Measurements from ENCODE around the gene GRID2.

DNA sequence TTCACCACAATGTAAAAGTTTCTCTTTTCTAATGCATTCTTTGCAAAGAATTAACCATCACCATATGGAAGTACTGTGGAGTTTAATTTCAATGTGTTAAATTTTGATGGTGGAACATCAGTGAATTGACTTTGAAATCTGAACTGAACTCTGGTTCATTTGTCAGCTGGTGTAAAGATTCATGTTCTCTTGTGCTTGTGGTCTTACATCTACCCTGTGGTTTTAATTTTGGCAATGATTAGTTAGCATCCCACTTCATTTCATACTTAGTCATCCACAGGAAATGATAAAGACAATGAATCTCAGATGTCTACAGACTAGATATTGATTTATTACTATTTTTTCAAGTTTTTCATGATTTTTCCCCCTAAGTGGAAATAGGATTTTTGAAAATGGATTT is 77.8 kb downstream of the GRID2 start:
- no peak for TF ChIP-seq POLR2A (IDR thresholded peaks at IDR 0.05)
- TF ChIP-seq, protein P1, sequence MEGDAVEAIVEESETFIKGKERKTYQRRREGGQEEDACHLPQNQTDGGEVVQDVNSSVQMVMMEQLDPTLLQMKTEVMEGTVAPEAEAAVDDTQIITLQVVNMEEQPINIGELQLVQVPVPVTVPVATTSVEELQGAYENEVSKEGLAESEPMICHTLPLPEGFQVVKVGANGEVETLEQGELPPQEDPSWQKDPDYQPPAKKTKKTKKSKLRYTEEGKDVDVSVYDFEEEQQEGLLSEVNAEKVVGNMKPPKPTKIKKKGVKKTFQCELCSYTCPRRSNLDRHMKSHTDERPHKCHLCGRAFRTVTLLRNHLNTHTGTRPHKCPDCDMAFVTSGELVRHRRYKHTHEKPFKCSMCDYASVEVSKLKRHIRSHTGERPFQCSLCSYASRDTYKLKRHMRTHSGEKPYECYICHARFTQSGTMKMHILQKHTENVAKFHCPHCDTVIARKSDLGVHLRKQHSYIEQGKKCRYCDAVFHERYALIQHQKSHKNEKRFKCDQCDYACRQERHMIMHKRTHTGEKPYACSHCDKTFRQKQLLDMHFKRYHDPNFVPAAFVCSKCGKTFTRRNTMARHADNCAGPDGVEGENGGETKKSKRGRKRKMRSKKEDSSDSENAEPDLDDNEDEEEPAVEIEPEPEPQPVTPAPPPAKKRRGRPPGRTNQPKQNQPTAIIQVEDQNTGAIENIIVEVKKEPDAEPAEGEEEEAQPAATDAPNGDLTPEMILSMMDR (IDR thresholded peaks at IDR 0.05): no peak
- no peak for TF ChIP-seq EP300 (IDR thresholded peaks at IDR 0.05)
- TF ChIP-seq POLR2AphosphoS5 (IDR thresholded peaks at IDR 0.05): no peak

All from upper lobe of left lung (tissue), 4 donors.